Measurements from ENCODE around the gene PCNX3. TPM values are rescaled to one million over a fixed set of nuclear protein-coding genes. Genes with fewer than 3 reads are reported as not detected.

The PCNX3 gene
- total and polyA plus RNA-seq, 2 of the 13 experiments (the other 11 are each of a cell fraction or from before 2014, with no cell fraction given), result 16.2 to 23.0 TPM

GRCh38 chr11:65642014-65642671 lies 26.6 kb downstream of the PCNX3 start:
- no peak for ATAC-seq
- no peaks in the 10 kb centered on the region for H3K9me3 ChIP-seq (ENCODE audit: low read length)
- H3K4me1 ChIP-seq (ENCODE audit: insufficient read depth, low read length), result peaks cover 37% of the 10 kb centered on the region
- H3K27ac ChIP-seq (ENCODE audit: extremely low read length, insufficient read depth, low read length), result no peak overlapping the region
- no peak overlapping the region for H2AFZ ChIP-seq (ENCODE audit: low read length)
- WGBS (ENCODE audit: low lambda C conversion rate), result 95% methylated on average over 32 of the region's 49 CpGs
- CTCF ChIA-PET (ENCODE audit: low intra/inter-chr PET ratio, low total read pairs), result no interaction called here
- H3K27me3 ChIP-seq (ENCODE audit: control insufficient read depth in 1 of 2, insufficient read depth in 2 of 2, low read length in 2 of 2), result no peaks in the 10 kb centered on the region
- no peak for DNase-seq (ENCODE audit: low spot score)
- intact Hi-C loops (cut with micrococcal nuclease; ENCODE audit: unreplicated experiment) (no loop called here), in situ Hi-C loops (cut with HindIII; ENCODE audit: extremely low pct_ligation_motif_present, low pct_unique_long_range_greater_than_20kb) (no loop called here)
- BruUV-seq (replicated peaks), result no TSS peak
- POLR2A ChIA-PET, result interaction anchor here (0.9 to 2.8 kb wide), 3 partner anchors 11 to 26 kb away, joined by 3 to 19 read pairs (median 3); no protein-coding TSS in a partner anchor
- H3K36me3 ChIP-seq (replicated peaks in 1 of 2; ENCODE audit: control insufficient read depth in 1 of 2, insufficient read depth in 2 of 2, low read length in 2 of 2), result peaks cover 0 to under 1% of the 10 kb centered on the region in 2 experiments; a peak in 1 of 5 replicates
- H3K79me2 ChIP-seq (ENCODE audit: insufficient read depth, low read length), result no peaks in the 10 kb centered on the region
- no peak overlapping the region for H3K4me2 ChIP-seq (ENCODE audit: low read depth, low read length)
- H3K4me3 ChIP-seq (replicated peaks in 1 of 3; ENCODE audit: insufficient read depth in 1 of 3, low read depth in 2 of 3, low read length in 3 of 3), result no peak overlapping the region
- no peaks in the 10 kb centered on the region for H4K20me1 ChIP-seq (ENCODE audit: insufficient read depth, low read length)
- no peak for FAIRE-seq
- H3K9ac ChIP-seq (ENCODE audit: insufficient read depth, low read depth, low read length), result no peak overlapping the region
- TF ChIP-seq GATAD1 (CRISPR knock-in tag; IDR thresholded peaks at IDR 0.05), result no peak
- no peak for TF ChIP-seq E2F2 (CRISPR knock-in tag; IDR thresholded peaks at IDR 0.05; ENCODE audit: borderline replicate concordance)
- TF ChIP-seq CTCF (CRISPR knock-in tag; IDR thresholded peaks at IDR 0.05), result no peak
- no peak for TF ChIP-seq ZNF772 (CRISPR knock-in tag; IDR thresholded peaks at IDR 0.05)
- TF ChIP-seq AGO2 (optimal IDR thresholded peaks at IDR 0.05; ENCODE audit: low read depth, low read length), result peak; percentile 39
- no peak for TF ChIP-seq ZNF431 (CRISPR knock-in tag; IDR thresholded peaks at IDR 0.05; ENCODE audit: borderline replicate concordance, low read depth)
- TF ChIP-seq ARID3A (IDR thresholded peaks at IDR 0.05; ENCODE audit: low read depth, low read length), result no peak
